Gastrocnemius medialis (tissue), 4 donors: Measurements from ENCODE around the gene STX7. TPM values are rescaled to one million over a fixed set of nuclear protein-coding genes. Genes with fewer than 3 reads are reported as not detected.
"Not testable (repeated sequence)": the region's sequence is repeated elsewhere in the genome, so short reads cannot be mapped to it uniquely, and the experiment has no call there.

Experiments
- ATAC-seq, 2 donors: fragments of 150-250 bp; one replicate each; pipeline ENCODE4 v1.9.1; 2016
- DNase-seq, 2 donors: peaks; one replicate each; pipeline ENCODE4 v3.0.0-alpha.2; 2019
- H3K27ac ChIP-seq, 4 donors: fragments of 200-600 bp; sonication (generic); 1 replicate in 1 of 4; 2 replicates in 3 of 4; pipeline ENCODE4 v1.5.1; 2016 to 2018; ENCODE audit warnings: mild to moderate bottlenecking in 2 of 4, moderate library complexity in 1 of 4
- H3K27me3 ChIP-seq, 3 donors: fragments of 200-600 bp; sonication (generic) in 2 of 3; 1 replicate in 1 of 3; 2 replicates in 2 of 3; pipeline versions ENCODE4 v1.5.1 to v1.6.0; 2016 to 2019; ENCODE audit warnings: mild to moderate bottlenecking in 1 of 3, moderate library complexity in 1 of 3
- H3K36me3 ChIP-seq, 2 donors: fragments of 200-600 bp; sonication (generic) in 1 of 2; one replicate each; pipeline ENCODE4 v1.5.1; 2017 to 2018
- H3K4me1 ChIP-seq, 2 donors: fragments of 200-600 bp; sonication (generic) in 1 of 2; one replicate each; pipeline ENCODE4 v1.5.1; 2016 to 2017; ENCODE audit warnings: mild to moderate bottlenecking in 2 of 2
- H3K4me3 ChIP-seq, 4 donors: fragments of 200-600 bp; sonication (generic) in 3 of 4; 1 replicate in 1 of 4; 2 replicates in 3 of 4; pipeline ENCODE4 v1.5.1; 2016 to 2019; ENCODE audit warnings: mild to moderate bottlenecking in 2 of 4
- H3K9me3 ChIP-seq, 3 donors: fragments of 200-600 bp; sonication (generic) in 2 of 3; 1 replicate in 1 of 3; 2 replicates in 2 of 3; pipeline ENCODE4 v1.5.1; 2016 to 2019
- POLR2A ChIP-seq, 2 donors: fragments of 450-650 bp; IDR thresholded peaks; one replicate each; pipeline ENCODE4 v1.6.1; 2017; ENCODE audit warnings: antibody characterized with exemption in 2 of 2, mild to moderate bottlenecking in 2 of 2, moderate library complexity in 2 of 2
- in situ Hi-C, 4 donors: fragments of 200-750 bp; cut with MboI; loops; one replicate each; pipeline versions ENCODE4 v1.15.0 to v1.8.0; 2017; ENCODE audit warnings: low sequenced_read_pairs in 4 of 4
- intact Hi-C: fragments of 100-400 bp; cut with DNase I; formaldehyde crosslinking; loops from one replicate; pipeline ENCODE4 v1.15.1; 2023; ENCODE audit warnings: low total_unique reads
- total RNA-seq, 4 donors: library from RNA; depleted of rRNA; stranded (reverse); fragments of >200 nt; gene quantifications; one replicate each; pipeline versions ENCODE4 v1.1.0 to v1.2.3, GENCODE V29; 2016
- TF ChIP-seq, protein P1 (sequence below), 5 experiments: fragments of 450-650 bp in 3 of 5; fragments of 200-600 bp in 2 of 5; sonication (generic) in 2 of 5; IDR thresholded peaks in 4 of 5; conservative IDR thresholded peaks in 1 of 5; 1 replicate in 4 of 5; 2 replicates in 1 of 5; pipeline ENCODE4 v1.5.1; 2016 to 2019; ENCODE audit warnings: antibody characterized with exemption in 5 of 5, mild to moderate bottlenecking in 3 of 5, moderate library complexity in 3 of 5

Gene STX7
- total RNA-seq, result 10 to 100 TPM; 18.2 to 64.3 (median 20.6) TPM

DNA sequence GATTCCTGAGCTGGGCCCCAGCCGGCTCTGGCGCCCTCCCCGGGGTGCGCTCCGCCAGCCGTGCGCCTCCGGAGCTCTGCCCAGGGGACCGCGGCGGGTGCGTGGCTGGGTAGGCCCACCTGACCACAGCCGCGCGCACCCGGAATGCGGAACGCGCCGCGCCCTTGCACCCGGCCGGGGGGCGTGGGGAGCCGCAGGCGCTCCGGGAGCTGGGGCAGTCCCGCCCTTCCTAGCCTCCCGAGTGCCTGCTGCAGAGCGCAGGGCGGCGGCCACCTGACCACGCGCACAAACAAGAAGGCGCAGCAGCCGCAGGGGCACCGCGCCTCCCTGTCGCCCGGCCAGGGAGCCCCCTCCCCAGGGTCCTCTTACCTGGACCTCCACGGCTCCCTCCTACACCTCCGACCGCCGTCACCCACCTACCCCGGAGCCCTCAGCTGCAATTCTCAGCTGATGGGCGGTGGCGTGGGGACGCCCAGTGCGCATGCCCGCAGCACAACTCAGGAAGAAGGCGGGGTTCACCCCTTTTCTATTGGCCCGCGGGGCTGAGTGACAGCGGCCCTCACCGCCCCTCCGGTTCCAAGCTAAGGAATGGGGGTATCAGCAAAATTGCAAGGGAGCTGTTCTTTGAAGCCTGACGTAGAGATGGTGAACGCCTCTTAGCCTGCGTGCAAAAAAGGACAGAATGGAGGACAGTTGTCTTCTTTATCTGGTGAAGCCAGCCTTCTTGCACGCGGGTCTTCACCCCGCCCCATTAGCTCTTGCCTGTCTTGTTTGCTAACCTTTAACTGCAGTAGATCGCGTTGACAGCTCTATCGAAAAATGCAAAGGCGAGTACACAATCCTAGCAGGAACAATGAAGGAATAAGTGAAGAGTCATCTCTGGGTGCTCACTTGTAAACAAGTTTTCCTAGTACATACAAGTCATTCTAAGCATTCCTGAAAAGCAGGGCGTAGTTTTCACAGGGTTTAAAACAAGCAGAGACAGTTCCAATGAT, at the start of gene STX7:
STX7 (minus strand) TSS at position 479 of the 995 bp plus-strand sequence. CDS start 9,586 bp downstream, outside the sequence.
- intact Hi-C loops (loop anchor here (10.0 kb wide), 1 partner anchor 1052 kb away; no protein-coding TSS in a partner anchor), in situ Hi-C loops (loop anchor here in 2 of 4 donors (25.0 kb wide), 2 partner anchors 299 to 1049 kb away; partner anchors contain the start of gene RPS12 (in 1 of the 2))
- H3K9me3 ChIP-seq, result no peaks in the 10 kb centered on the region
- DNase-seq (peak; percentile 78 to 83), ATAC-seq (peak; percentile 96)
- no peaks in the 10 kb centered on the region for H3K27me3 ChIP-seq
- H3K4me1 ChIP-seq, result peaks cover 15 to 21% of the 10 kb centered on the region in 2 donors
- H3K27ac ChIP-seq, result peak within 1 kb of the TSS; percentile 85 to 96 (median 91)
- no peaks in the 10 kb centered on the region for H3K36me3 ChIP-seq
- peak; percentile 73 to 79 for TF ChIP-seq POLR2A (IDR thresholded peaks at IDR 0.05)
- TF ChIP-seq, protein P1, sequence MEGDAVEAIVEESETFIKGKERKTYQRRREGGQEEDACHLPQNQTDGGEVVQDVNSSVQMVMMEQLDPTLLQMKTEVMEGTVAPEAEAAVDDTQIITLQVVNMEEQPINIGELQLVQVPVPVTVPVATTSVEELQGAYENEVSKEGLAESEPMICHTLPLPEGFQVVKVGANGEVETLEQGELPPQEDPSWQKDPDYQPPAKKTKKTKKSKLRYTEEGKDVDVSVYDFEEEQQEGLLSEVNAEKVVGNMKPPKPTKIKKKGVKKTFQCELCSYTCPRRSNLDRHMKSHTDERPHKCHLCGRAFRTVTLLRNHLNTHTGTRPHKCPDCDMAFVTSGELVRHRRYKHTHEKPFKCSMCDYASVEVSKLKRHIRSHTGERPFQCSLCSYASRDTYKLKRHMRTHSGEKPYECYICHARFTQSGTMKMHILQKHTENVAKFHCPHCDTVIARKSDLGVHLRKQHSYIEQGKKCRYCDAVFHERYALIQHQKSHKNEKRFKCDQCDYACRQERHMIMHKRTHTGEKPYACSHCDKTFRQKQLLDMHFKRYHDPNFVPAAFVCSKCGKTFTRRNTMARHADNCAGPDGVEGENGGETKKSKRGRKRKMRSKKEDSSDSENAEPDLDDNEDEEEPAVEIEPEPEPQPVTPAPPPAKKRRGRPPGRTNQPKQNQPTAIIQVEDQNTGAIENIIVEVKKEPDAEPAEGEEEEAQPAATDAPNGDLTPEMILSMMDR (IDR thresholded peaks at IDR 0.05 in 4 of 5, conservative IDR thresholded peaks at IDR 0.05 in 1 of 5), result no peak
- peak within 1 kb of the TSS; percentile 77 to 98 (median 88) for H3K4me3 ChIP-seq

DNA sequence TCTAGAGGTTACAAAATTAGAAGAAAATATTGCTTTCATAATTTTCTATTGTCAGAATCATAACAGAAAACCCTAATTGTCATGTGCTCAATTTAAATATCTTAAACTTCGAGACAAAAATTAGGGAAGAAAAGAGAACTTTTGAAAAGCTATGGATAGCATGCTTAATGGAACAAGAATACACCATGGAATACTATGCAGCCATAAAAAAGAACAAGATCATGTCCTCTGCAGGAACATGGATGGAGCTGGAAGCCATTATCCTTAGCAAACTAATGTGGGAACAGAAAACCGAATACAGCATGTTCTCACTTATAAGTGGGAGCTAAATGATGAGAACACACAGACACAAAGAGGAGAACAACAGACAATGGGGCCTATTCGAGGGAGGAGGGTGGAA, 47.2 kb upstream of the STX7 start:
- H3K27me3 ChIP-seq, in situ Hi-C loops, DNase-seq, H3K4me1 ChIP-seq, H3K27ac ChIP-seq, ATAC-seq, H3K9me3 ChIP-seq, H3K36me3 ChIP-seq, intact Hi-C loops, H3K4me3 ChIP-seq: not testable (repeated sequence)

- DNase-seq (no peak), ATAC-seq (no peak)
- TF ChIP-seq, protein P1 (IDR thresholded peaks at IDR 0.05 in 4 of 5, conservative IDR thresholded peaks at IDR 0.05 in 1 of 5), result no peak
- no peak for TF ChIP-seq POLR2A (IDR thresholded peaks at IDR 0.05)
- intact Hi-C loops, result no loop called here
- Histone ChIP-seq H3K4me3 (no peak within 1 kb of the TSS), H3K36me3 (no peaks in the 10 kb centered on the region), H3K27ac (no peak within 1 kb of the TSS), H3K4me1 (no peaks in the 10 kb centered on the region), H3K27me3 (no peaks in the 10 kb centered on the region), H3K9me3 (no peaks in the 10 kb centered on the region)
- in situ Hi-C loops, result no loop called here
Measured at GRCh38 chr6:132552372-132552771, 39.5 kb upstream of the STX7 start, which contains the start of gene TAAR8. Gene TAAR8, plus strand, starts transcription at chr6:132552672. Its CDS starts 21 bp downstream, at chr6:132552693.

- no peaks in the 10 kb centered on the region for H3K36me3 ChIP-seq
- H3K9me3 ChIP-seq, result no peaks in the 10 kb centered on the region
- in situ Hi-C loops, result no loop called here
- H3K27ac ChIP-seq, result no peak overlapping the region
- DNase-seq, result no peak
- intact Hi-C loops, result no loop called here
- no peak for TF ChIP-seq POLR2A (IDR thresholded peaks at IDR 0.05)
- TF ChIP-seq, protein P1 (IDR thresholded peaks at IDR 0.05 in 4 of 5, conservative IDR thresholded peaks at IDR 0.05 in 1 of 5), result no peak
- H3K4me3 ChIP-seq, result no peak overlapping the region
- ATAC-seq, result no peak
- H3K4me1 ChIP-seq, result no peaks in the 10 kb centered on the region
- H3K27me3 ChIP-seq, result no peaks in the 10 kb centered on the region
Measured at GRCh38 chr6:132551214-132551613, 38.3 kb upstream of the STX7 start.
